Osteocyte (in vitro differentiated cells): ENCODE results near the gene TRIP11. TPM values are rescaled to one million over a fixed set of nuclear protein-coding genes. Genes with fewer than 3 reads are reported as not detected.
A peak's percentile ranks its signal among the peaks of the same experiment; 100 is the strongest.

Experiments used
- DNase-seq: peaks from one replicate; pipeline ENCODE4 v3.0.0; 2021; ENCODE audit warnings: mixed read lengths; ENCODE audit not compliant: unreplicated experiment; ENCODE audit errors: extremely low spot score
- H3K27ac Mint-ChIP-seq: one replicate; pipeline ENCODE4 v1.8.0; 2021; ENCODE audit warnings: mild to moderate bottlenecking, mixed read lengths; ENCODE audit not compliant: unreplicated experiment
- H3K27me3 Mint-ChIP-seq: one replicate; pipeline ENCODE4 v1.8.0; 2021; ENCODE audit warnings: mixed read lengths; ENCODE audit not compliant: unreplicated experiment
- H3K36me3 Mint-ChIP-seq: one replicate; pipeline ENCODE4 v1.8.0; 2021; ENCODE audit warnings: mixed read lengths; ENCODE audit not compliant: unreplicated experiment
- H3K4me1 Mint-ChIP-seq: one replicate; pipeline ENCODE4 v1.8.0; 2021; ENCODE audit warnings: mixed read lengths; ENCODE audit not compliant: unreplicated experiment
- H3K4me3 Mint-ChIP-seq: one replicate; pipeline ENCODE4 v1.8.0; 2021; ENCODE audit warnings: mild to moderate bottlenecking, moderate library complexity, mixed read lengths; ENCODE audit not compliant: unreplicated experiment
- H3K9me3 Mint-ChIP-seq: one replicate; pipeline ENCODE4 v1.8.0; 2021; ENCODE audit warnings: mixed read lengths; ENCODE audit not compliant: unreplicated experiment
- total RNA-seq: library from RNA; stranded (reverse); gene quantifications from 2 replicates; pipeline ENCODE4 v1.2.1, GENCODE V29; 2021
- TF ChIP-seq, protein P1 (sequence below): fragments of 200-600 bp; sonication (generic); IDR thresholded peaks from 2 replicates; pipeline ENCODE4 v1.5.0; 2021; ENCODE audit warnings: antibody characterized with exemption, mild to moderate bottlenecking, moderate library complexity

The TRIP11 gene
- total RNA-seq, 1 donor from 2014 or later: 75.1 TPM

DNA sequence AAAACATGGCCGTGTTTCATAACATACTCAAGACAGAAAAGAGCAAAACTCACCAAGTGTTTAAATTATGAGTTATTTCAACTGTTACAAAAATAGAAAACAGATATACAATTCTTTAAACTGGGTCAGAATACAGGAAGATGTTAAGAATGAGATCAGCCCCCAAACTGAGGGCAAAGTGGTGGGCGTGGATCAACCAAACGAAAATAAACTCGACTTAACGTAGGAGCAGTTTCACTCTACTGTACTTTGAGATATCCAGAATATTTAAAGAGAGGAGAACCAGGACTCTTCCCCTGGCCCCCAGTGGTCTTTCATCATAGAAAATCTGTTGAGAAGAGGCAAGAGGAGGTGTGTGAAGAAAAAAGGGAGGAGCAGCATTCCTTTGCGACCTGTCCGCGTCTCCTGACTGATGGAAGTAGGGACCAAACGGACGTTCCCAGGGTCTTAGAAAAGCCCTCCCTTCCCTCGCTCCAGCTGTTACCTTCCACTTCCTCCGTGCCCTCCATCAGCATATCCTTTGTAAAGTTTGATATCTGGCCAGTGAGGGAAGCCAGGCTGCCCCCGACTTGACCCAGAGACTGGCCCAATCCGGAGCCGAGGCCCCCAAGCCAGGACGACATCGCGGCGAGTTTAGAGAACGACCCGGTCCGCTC is 668 bp downstream of the TRIP11 start:
- peak; percentile 69 for DNase-seq
- peak overlapping the region; percentile 99 for H3K4me3 Mint-ChIP-seq
- H3K9me3 Mint-ChIP-seq: no peaks in the 10 kb centered on the region
- H3K27me3 Mint-ChIP-seq: no peaks in the 10 kb centered on the region
- peak overlapping the region; percentile 99 for H3K27ac Mint-ChIP-seq
- H3K4me1 Mint-ChIP-seq: peaks cover 32% of the 10 kb centered on the region
- TF ChIP-seq, protein P1, sequence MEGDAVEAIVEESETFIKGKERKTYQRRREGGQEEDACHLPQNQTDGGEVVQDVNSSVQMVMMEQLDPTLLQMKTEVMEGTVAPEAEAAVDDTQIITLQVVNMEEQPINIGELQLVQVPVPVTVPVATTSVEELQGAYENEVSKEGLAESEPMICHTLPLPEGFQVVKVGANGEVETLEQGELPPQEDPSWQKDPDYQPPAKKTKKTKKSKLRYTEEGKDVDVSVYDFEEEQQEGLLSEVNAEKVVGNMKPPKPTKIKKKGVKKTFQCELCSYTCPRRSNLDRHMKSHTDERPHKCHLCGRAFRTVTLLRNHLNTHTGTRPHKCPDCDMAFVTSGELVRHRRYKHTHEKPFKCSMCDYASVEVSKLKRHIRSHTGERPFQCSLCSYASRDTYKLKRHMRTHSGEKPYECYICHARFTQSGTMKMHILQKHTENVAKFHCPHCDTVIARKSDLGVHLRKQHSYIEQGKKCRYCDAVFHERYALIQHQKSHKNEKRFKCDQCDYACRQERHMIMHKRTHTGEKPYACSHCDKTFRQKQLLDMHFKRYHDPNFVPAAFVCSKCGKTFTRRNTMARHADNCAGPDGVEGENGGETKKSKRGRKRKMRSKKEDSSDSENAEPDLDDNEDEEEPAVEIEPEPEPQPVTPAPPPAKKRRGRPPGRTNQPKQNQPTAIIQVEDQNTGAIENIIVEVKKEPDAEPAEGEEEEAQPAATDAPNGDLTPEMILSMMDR: no peak
- peaks cover 3% of the 10 kb centered on the region for H3K36me3 Mint-ChIP-seq

DNA sequence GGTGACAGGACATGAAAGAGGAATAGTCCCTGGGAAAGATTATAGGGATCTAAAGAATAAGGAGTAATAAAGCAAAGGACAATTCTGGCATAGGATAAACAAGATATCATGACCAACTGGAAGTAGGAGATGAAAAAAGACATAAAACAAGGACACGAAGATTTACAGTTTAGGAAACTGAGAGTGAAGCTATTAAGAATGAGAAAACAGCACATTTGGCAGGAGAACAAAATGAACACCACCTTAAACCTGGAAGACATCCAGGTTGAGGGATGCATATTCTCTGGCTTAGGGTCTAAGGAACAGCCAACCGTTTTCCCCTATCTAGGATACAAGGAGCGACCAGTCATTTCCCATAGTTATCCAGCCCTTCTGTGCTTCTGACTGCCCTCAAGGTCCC is 1.9 kb downstream of the TRIP11 start:
- peak overlapping the region; percentile 99 for H3K4me3 Mint-ChIP-seq
- H3K36me3 Mint-ChIP-seq: peaks cover 9% of the 10 kb centered on the region
- no peak for DNase-seq
- H3K4me1 Mint-ChIP-seq: peaks cover 36% of the 10 kb centered on the region
- no peaks in the 10 kb centered on the region for H3K9me3 Mint-ChIP-seq
- peak overlapping the region; percentile 11 for H3K27ac Mint-ChIP-seq
- no peaks in the 10 kb centered on the region for H3K27me3 Mint-ChIP-seq
- TF ChIP-seq, protein P1: no peak

DNA sequence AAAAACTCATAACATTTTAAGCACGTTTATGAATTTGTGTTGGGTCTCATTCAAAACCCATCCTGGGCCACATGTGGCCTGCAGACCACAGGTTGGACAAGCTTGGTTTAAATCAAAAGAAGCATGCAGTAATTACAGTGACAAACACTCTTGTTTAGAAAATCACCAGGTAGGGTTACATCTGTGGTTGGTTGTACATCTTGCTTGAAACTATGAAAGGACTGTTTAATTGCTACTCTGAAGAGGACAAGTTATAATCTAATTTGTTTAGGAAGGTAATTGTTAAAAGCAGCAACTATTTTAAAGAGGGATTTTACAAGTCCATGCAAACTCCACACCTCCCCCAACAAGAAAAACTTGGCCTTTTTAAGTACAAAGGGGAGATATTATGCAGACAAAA is 4.0 kb downstream of the TRIP11 start:
- peaks cover 16% of the 10 kb centered on the region for H3K36me3 Mint-ChIP-seq
- no peaks in the 10 kb centered on the region for H3K27me3 Mint-ChIP-seq
- no peaks in the 10 kb centered on the region for H3K9me3 Mint-ChIP-seq
- no peak overlapping the region for H3K27ac Mint-ChIP-seq
- TF ChIP-seq, protein P1: no peak
- no peak for DNase-seq
- peaks cover 28% of the 10 kb centered on the region for H3K4me1 Mint-ChIP-seq
- H3K4me3 Mint-ChIP-seq: no peak overlapping the region

DNA sequence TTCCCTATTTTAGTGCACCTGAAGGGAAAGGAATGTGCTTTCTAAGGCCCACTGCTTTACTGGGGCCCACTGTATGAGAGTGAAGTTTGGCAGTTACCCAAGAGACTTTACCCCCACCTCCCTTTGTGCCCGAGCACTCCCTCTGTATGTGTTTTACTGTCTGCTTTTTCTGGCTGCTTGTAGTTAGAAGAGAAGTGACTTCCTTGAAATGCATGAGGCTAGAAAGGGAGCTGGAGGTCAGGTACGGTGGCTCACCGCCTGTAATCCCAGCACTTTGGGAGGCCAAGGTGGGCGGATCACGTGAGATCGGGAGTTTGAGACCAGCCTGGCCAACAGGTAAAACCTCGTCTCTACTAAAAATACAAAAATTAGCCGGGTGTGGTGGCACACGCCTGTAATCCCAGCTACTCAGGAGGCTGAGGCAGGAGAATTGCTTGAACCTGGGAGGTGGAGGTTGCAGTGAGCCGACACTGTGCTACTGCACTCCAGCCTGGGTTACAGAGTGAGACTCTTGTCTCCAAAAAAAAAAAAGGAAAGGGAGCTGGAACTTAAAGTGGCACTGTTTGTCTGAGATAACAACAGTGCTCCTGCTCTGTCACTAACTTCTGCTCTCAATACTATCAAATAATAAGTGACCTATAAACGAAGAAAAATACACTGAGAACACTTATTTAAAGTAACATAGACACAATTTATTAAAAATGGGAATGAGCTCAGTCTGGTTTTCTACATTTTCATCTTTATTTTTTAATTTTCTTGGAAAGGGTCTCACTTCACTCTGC is 5.8 kb downstream of the TRIP11 start:
- TF ChIP-seq, protein P1: no peak
- Mint-ChIP-seq H3K27me3 (no peaks in the 10 kb centered on the region), H3K4me1 (peaks cover 24% of the 10 kb centered on the region), H3K27ac (no peak overlapping the region), H3K9me3 (no peaks in the 10 kb centered on the region), H3K36me3 (peaks cover 18% of the 10 kb centered on the region), H3K4me3 (no peak overlapping the region)
- DNase-seq: no peak

DNA sequence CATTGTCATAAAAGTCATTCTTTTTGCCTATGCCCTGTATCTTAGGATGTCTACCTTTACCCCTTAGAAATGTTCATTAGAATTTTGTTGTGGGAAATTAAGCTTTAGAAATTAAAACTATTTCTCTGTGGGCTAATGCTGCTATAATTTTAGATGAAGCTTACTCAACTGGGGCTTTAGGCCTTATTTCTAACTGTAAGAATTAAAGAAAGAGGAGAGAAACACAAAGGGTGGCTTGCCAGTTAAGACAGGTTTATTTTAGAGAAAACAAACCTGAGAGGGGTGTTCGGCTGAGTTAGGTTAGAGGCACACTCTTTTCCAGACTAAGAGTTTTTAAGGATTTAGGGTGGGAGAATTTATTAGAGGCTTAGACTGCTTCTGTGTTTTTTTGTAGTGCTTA is 6.4 kb downstream of the TRIP11 start:
- Mint-ChIP-seq H3K4me1 (peaks cover 24% of the 10 kb centered on the region), H3K36me3 (peaks cover 24% of the 10 kb centered on the region), H3K4me3 (no peak overlapping the region)

More for the DNA sequence above, 6.4 kb downstream of the TRIP11 start:
- Mint-ChIP-seq H3K9me3 (no peaks in the 10 kb centered on the region), H3K27me3 (no peaks in the 10 kb centered on the region), H3K27ac (no peak overlapping the region)
- DNase-seq: no peak
- TF ChIP-seq, protein P1: no peak
